GM19025 (cell line): ENCODE results near the gene CIAPIN1.
A peak's percentile ranks its signal among the peaks of the same experiment; 100 is the strongest.
"Not testable (repeated sequence)": the region's sequence is repeated elsewhere in the genome, so short reads cannot be mapped to it uniquely, and the experiment has no call there.

ENCODE experiments used
- ATAC-seq: cut with Tn5 transposase; IDR thresholded peaks from one replicate; pipeline ENCODE4 v1.9.1; 2021; ENCODE audit warnings: mild to moderate bottlenecking, low read depth, moderate library complexity; ENCODE audit not compliant: unreplicated experiment

CIAPIN1 gene

GRCh38 chr16:57411362-57411976, 35.7 kb downstream of the CIAPIN1 start:
- ATAC-seq, result no peak

- ATAC-seq, result no peak
These were observed 37.2 kb downstream of the CIAPIN1 start for GRCh38 chr16:57409870-57410587.

- no peak for ATAC-seq
These were observed 38.1 kb downstream of the CIAPIN1 start for GRCh38 chr16:57409065-57409464.

DNA sequence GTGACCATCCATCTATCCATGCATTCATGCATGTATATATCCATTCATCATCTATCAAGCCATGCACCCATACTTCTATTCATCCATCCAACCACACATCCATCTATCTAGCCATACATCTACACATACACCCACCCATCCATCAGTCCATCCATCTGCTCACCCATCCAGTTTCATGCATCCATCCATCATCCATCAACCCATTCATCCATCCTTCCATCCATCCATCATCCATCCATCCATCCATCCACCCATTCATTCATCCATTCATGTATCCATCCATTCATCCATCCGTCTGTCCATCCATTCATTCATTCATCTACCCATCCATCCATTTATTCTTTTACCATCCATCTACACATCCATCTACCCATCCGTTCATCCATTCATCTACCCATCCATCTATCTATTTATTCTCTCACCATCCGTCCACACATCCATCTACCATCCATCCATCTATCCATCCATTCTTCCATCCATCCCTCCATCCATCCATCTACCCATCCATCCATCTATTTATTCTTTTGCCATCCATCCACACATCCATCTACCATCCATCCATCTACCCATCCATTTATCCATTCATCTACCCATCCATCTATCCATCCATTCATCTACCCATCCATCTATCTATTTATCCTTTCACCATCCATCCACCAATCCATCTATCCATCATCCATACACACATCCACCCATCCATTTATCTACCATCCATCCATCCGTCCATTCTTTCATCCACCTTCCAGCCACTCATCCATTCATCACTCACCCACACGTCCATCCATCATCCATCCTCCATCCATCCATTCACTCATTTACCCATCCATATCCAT, 39.4 kb downstream of the CIAPIN1 start:
- ATAC-seq, result no peak

GRCh38 chr16:57406881-57407280, 40.3 kb downstream of the CIAPIN1 start:
- no peak for ATAC-seq

- ATAC-seq, result no peak
These were observed 42.1 kb downstream of the CIAPIN1 start for GRCh38 chr16:57405097-57405496.

- ATAC-seq, result no peak
These were observed 43.0 kb downstream of the CIAPIN1 start, which contains the start of gene CCL17 for GRCh38 chr16:57403965-57404817. Gene CCL17 (plus strand): TSS chr16:57404767. CDS start chr16:57413933, 9,166 bp downstream.

GRCh38 chr16:57401943-57402640, 45.1 kb downstream of the CIAPIN1 start:
- ATAC-seq, result no peak

DNA sequence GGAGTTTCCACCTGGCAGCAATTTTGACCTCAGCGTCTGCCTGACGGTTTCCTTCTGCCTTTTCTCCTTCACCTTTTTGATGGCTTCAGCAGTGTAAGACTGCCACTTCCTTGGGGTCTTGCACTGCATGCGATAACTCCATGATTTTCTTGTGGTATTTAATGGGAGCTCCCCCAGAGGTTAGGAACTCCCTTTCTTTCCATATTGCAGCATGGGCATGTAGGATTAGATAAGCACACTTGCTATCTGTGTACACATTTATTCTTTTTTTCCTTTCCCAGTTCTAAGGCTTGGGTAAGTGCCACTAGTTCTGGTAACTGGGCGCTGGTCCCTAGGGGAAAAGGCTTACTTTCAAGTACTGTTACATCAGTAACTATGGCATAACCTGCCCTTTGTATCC, 49.7 kb downstream of the CIAPIN1 start:
- not testable (repeated sequence) for ATAC-seq

GRCh38 chr16:57396786-57397185, 50.4 kb downstream of the CIAPIN1 start:
- no peak for ATAC-seq

DNA sequence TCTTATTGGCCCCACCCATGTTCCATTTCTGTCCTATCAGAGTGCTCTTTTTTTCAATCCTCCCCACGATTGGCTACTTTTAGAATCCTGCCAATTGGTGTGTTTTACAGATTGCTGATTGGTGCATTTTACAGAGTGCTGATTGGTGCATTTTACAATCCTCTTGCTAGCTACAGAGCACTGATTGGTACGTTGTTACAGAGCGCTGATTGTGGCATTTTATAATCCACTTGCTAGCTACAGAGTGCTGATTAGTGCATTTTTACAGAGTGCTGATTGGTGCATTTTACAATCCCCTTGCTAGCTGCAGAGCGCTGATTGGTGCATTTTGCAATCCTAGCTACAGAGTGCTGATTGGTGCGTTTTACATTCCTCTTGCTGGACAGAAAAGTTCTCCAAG, 52.2 kb downstream of the CIAPIN1 start:
- no peak for ATAC-seq

GRCh38 chr16:57394444-57394843, 52.7 kb downstream of the CIAPIN1 start:
- ATAC-seq, result no peak

DNA sequence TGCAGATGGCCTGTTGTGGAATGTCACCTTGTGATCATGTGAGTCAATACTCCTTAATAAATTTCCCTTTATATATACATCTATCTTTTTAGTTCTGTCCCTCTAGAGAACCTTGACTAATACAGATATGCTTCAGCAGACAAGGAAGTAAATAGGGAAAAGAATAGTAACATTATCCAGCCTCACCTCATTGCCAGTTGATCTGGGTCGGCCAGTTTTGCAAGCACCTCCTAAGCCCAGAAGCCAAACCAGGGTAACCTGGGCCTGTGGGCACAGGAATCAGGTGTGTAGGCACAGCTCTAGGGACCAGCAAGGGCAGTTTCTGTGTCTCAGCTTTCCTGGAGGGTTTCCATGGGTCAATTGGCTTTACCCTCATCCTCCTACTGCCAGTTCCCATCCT, 54.5 kb downstream of the CIAPIN1 start:
- ATAC-seq, result no peak

DNA sequence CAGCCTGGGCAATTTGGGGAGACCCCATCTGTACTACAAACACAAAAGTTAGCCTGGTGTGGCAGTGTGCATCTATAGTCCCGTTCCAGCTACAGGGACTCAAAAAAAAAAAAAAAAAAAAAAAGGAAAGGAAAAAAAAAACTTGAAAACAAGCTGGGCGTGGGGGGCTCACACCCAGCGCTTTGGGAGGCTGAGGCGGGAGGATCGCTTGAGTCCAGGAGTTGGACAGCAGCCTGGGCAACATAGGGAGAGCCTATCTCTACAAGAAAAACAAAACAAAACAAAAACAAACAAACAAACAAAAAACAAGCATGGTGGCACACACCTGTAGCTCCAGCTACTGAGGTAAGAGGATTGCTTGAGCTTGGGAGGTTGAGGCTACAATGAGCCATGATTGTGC, 55.5 kb downstream of the CIAPIN1 start:
- no peak for ATAC-seq

DNA sequence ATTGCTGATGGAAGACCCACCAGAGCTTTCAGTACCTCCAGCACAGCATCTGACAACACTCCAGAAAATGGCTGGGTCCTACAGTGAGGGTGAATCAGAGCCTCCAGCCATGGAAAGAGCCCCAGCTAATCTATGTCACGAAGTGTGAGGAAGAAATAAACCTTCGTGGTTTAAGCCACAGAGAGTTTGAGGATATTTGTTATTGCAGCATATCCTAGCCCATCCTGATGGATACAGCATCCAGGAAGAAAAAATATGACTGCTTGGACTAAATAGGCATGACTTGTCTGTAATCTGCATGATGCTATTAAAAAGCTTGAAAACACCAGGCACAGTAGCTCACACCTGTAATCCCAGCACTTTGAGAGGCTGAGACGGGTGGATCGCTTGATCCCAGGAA, 55.9 kb downstream of the CIAPIN1 start:
- no peak for ATAC-seq

DNA sequence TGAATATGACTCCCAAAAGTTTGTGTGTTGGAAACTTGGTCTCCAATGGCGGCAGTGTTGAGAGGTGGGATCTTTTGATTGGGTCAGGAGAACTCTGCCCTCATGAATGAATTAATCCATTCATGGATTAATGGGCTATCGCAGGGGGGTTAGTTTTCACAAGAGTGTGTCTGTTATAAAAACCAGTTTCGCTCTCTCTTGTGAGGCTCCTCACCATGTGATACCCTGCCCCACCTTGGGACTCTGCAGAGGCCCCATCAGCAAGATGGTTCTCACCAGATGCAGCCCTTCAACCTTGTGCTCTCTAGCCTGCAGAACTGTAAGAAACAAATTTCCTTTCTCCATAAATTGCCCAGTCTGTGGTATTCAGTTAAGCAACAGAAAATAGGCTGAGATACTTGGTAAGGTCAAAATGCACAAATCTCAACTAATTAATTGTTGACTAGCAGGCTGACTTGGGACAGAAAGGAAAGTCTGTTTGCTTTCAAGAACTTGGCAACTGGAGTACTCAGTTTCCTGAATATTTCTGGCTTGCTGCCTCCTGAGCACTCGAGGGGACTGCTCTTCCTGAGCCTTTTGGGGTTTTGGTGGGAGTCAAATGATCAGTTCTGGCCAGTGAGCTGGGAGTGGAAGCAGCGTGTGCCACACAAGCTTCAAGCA, 56.4 kb downstream of the CIAPIN1 start:
- no peak for ATAC-seq

- ATAC-seq, result no peak
These were observed 58.1 kb downstream of the CIAPIN1 start for GRCh38 chr16:57389087-57389468.

DNA sequence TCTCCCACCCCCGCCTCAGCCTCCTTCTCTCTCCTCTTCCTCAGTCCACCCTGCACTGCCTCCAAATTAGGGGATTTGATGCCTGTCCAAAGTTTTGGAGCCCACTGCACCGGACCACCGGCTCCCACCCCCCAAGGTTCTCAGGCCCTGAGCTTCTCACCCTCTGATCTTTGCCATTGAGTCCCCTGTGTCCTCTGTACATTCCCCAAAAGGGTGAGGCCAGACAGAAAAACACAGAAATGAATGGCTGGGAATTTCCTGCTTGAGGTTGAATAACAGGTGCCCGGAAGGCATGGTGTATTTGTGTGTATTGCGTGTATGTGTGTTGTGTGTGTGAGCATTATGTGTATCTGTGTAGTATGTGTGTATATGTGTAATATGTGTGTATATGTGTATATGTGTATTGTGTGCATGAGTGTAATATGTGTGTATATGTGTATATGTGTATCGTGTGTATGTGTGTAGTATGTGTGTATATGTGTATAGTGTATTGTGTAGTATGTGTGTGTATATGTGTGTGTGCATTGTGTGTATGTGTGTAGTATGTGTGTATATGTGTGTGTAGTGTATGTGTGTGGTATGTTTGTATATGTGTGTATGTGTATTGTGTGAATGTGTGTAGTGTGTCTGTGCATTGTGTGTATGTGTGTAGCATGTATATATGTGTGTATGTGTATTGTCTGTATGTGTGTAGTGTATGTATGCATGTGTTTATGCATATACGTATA, 58.7 kb downstream of the CIAPIN1 start:
- ATAC-seq, result peak; percentile 58
